LNCAP (cell line): ENCODE measurements around the gene UXT.

Experiments
- CTCF ChIP-seq: fragments of 450-650 bp; IDR thresholded peaks from 2 replicates; pipeline ENCODE4 v1.5.1; 2017; ENCODE audit warnings: mild to moderate bottlenecking

Gene UXT

DNA sequence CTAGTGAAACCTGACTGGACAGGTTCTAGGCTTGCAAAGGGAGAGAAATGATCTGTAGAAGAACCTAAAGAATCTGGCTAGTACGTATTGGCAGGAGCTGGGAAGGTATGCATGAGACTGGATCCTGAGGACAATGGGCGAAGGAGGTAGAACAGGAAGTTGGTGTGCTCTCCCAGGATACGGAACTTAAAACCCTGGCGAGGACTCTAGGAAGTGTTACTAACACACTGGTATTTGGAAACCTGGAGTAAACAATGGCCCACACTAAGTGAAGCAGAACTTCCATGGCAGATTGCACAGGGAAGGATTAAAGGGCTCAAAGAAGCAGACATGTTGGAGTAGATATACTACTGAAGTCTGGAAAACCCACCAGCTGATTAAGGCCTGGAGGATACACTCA lies 48.5 kb downstream of the UXT start:
- TF ChIP-seq CTCF = no peak

DNA sequence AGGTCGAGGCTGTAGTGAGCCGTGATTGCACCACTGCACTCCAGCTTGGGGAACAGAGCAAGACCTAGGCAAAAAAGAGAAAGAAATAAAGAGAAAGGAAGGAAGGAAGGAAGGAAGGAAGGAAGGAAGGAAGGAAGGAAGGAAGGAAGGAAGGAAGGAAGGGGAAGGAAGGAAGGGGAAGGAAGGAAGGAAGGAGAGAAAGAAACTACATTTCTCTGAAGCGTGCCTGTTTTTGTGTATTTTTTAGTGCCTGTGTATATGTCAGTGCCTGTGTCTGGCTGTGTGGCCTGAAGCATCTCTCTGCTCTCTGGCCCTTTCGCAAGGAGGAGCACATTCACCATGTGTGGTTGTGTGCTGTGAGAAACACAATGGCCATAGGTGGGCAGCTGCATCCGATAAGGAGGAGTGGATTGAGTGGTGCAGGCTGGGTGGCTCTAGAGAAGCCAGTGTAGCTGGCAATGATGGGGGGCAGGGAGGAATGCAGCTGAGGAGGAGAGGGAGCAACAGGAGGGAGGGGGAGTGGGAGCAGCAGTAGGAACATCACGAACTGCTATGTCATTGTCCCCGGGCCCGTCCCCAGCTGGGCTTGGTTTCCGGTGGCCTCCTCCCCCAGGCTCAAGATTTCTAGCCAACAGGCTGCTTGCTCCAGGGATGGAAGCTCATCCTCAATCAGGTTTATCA lies 50.7 kb downstream of the UXT start:
- no peak for TF ChIP-seq CTCF

- TF ChIP-seq CTCF = no peak
These were observed 51.9 kb downstream of the UXT start for GRCh38 chrX:47607091-47607490.

DNA sequence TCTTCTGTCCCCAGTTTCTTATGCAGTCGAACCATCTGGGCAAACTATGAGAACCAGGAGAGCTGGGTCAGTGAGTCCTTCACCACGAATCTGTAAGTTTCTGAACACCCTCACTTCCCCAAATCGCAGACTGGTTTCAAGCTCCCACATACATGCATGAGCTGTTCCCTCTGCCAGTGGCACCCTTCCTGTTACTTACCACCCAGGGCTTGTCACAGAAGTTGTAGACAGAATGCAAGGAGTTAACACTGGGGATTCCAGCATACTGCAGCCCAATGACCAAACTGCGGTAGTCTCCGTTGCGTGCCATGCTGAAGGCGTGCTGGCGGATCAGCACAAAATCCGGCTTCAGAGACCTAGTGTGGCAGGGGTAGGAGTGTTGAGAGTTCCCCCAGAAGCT lies 54.0 kb downstream of the UXT start:
- no peak for TF ChIP-seq CTCF
